GM18867 (cell line): ENCODE data around the gene SVOP.
"Not testable (repeated sequence)": the region's sequence is repeated elsewhere in the genome, so short reads cannot be mapped to it uniquely, and the experiment has no call there.

Experiments
- ATAC-seq: cut with Tn5 transposase; IDR thresholded peaks from one replicate; pipeline ENCODE4 v1.9.1; 2021; ENCODE audit warnings: mild to moderate bottlenecking, moderate library complexity; ENCODE audit not compliant: unreplicated experiment

The SVOP gene

GRCh38 chr12:109033239-109034196 is 12.7 kb upstream of the SVOP start:
- ATAC-seq: no peak

GRCh38 chr12:109029411-109029810 is 8.5 kb upstream of the SVOP start:
- no peak for ATAC-seq

- ATAC-seq: not testable (repeated sequence)
Observed at GRCh38 chr12:109028624-109029023, 7.8 kb upstream of the SVOP start.

- no peak for ATAC-seq
Observed at GRCh38 chr12:109027767-109028166, 6.9 kb upstream of the SVOP start.

GRCh38 chr12:109020146-109020795 is 597 bp downstream of the SVOP start:
- ATAC-seq: no peak

GRCh38 chr12:109018296-109018695 is 2.6 kb downstream of the SVOP start:
- ATAC-seq: no peak

- no peak for ATAC-seq
Observed at GRCh38 chr12:109016978-109017377, 3.9 kb downstream of the SVOP start.

- ATAC-seq: no peak
Observed at GRCh38 chr12:109016016-109016415, 4.9 kb downstream of the SVOP start.

- ATAC-seq: no peak
Observed at GRCh38 chr12:109014984-109015765, 5.7 kb downstream of the SVOP start.

GRCh38 chr12:109010259-109010658 is 10.6 kb downstream of the SVOP start:
- ATAC-seq: no peak

- ATAC-seq: no peak
Observed at GRCh38 chr12:109009766-109010165, 11.1 kb downstream of the SVOP start.

GRCh38 chr12:109004017-109004416 is 16.9 kb downstream of the SVOP start:
- ATAC-seq: no peak

GRCh38 chr12:108996320-108996719 is 24.5 kb downstream of the SVOP start:
- no peak for ATAC-seq

- ATAC-seq: no peak
Observed at GRCh38 chr12:108995370-108995992, 25.4 kb downstream of the SVOP start.

- ATAC-seq: not testable (repeated sequence)
Observed at GRCh38 chr12:108990103-108990502, 30.8 kb downstream of the SVOP start.

- ATAC-seq: no peak
Observed at GRCh38 chr12:108989376-108989775, 31.5 kb downstream of the SVOP start.

GRCh38 chr12:108985750-108986149 is 35.1 kb downstream of the SVOP start:
- no peak for ATAC-seq

- no peak for ATAC-seq
Observed at GRCh38 chr12:108983227-108983626, 37.6 kb downstream of the SVOP start.

GRCh38 chr12:108982621-108983219 is 38.1 kb downstream of the SVOP start:
- no peak for ATAC-seq

GRCh38 chr12:108981835-108982234 is 39.0 kb downstream of the SVOP start:
- no peak for ATAC-seq
